Psoas muscle (tissue), 8 donors: ENCODE data around the gene MRAS. TPM values are rescaled to one million over a fixed set of nuclear protein-coding genes. Genes with fewer than 3 reads are reported as not detected.

Experiments
- ATAC-seq, 4 donors: fragments of 200-7000 bp; cut with Tn5 transposase; one replicate each; pipeline ENCODE4 v1.9.1; 2020; ENCODE audit warnings: moderate library complexity in 3 of 4, mild to moderate bottlenecking in 2 of 4
- DNase-seq, 2 donors: peaks; one replicate each; pipeline ENCODE4 v3.0.0-alpha.2; 2020
- H3K27ac ChIP-seq: fragments of 200-600 bp; one replicate; pipeline ENCODE4 v1.8.0; 2022
- H3K27me3 ChIP-seq, 3 donors: fragments of 200-600 bp in 1 of 3; one replicate each; pipeline versions ENCODE4 v1.6.1 to v1.8.0; 2013 to 2022; ENCODE audit warnings: low read length in 2 of 3, mild to moderate bottlenecking in 2 of 3, moderate library complexity in 1 of 3; ENCODE audit not compliant: insufficient read depth in 3 of 3
- H3K36me3 ChIP-seq, 2 donors: fragments of 200-600 bp in 1 of 2; one replicate each; pipeline versions ENCODE4 v1.6.1 to v1.8.0; 2013 to 2022; ENCODE audit warnings: low read depth in 1 of 2, mild to moderate bottlenecking in 1 of 2, moderate library complexity in 1 of 2; ENCODE audit not compliant: insufficient read depth in 1 of 2
- H3K4me1 ChIP-seq: fragments of 200-600 bp; one replicate; pipeline ENCODE4 v1.8.0; 2022
- H3K4me3 ChIP-seq: fragments of 200-600 bp; one replicate; pipeline ENCODE4 v1.8.0; 2022; ENCODE audit warnings: mild to moderate bottlenecking
- H3K9me3 ChIP-seq: fragments of 200-600 bp; one replicate; pipeline ENCODE4 v1.8.0; 2022
- WGBS, 3 donors: extraction: QIAGEN DNeasy Blood & Tissue Kit; methylation state at CpG; one replicate each; pipeline versions ENCODE4 v1.1.6 to v1.1.7; 2013; 5-methylcytosine and 5-hydroxymethylcytosine counted together
- intact Hi-C, 2 donors: fragments of 100-400 bp; cut with DNase I; formaldehyde crosslinking; loops; one replicate each; pipeline versions ENCODE4 v1.11.0 to v1.14.2; 2022
- polyA plus RNA-seq, 3 donors: library from polyadenylated mRNA; stranded (reverse); fragments of 200-250 nt; gene quantifications; one replicate each; pipeline ENCODE4 v1.2.3, GENCODE V29; 2013
- total RNA-seq, 4 donors: library from RNA; stranded (reverse); fragmentation: NEBNext Ultra II Directional in 2 of 4; extraction: Animal tissue kit (Norgen Biotek cat#: 25700) in 2 of 4; gene quantifications; one replicate each; pipeline versions ENCODE4 v1.2.1 to v1.2.4, GENCODE V29; 2021 to 2023
- TF ChIP-seq, protein P1 (sequence below): fragments of 200-600 bp; IDR thresholded peaks from one replicate; pipeline ENCODE4 v1.8.0; 2022; ENCODE audit warnings: antibody characterized with exemption
- donor health status: healthy with polysubstance abuse.
- donor health status: DM: no; HTN: no; CAD: no; lungs with moderate emphysema.
- donor health status: Bipolar disorder and iron deficiency.
- donor health status: healthy.
- donor health status: DM: yes; HTN: yes; CAD: no.
- donor health status: DM: no; HTN: no; CAD: no.
- donor health status: DM: no; HTN: no; CAD: no.
- donor health status: DM: yes; HTN: yes; CAD: no.

MRAS gene
- total and polyA plus RNA-seq, 7 donors, result 43.8 to 166 (median 107) TPM

DNA sequence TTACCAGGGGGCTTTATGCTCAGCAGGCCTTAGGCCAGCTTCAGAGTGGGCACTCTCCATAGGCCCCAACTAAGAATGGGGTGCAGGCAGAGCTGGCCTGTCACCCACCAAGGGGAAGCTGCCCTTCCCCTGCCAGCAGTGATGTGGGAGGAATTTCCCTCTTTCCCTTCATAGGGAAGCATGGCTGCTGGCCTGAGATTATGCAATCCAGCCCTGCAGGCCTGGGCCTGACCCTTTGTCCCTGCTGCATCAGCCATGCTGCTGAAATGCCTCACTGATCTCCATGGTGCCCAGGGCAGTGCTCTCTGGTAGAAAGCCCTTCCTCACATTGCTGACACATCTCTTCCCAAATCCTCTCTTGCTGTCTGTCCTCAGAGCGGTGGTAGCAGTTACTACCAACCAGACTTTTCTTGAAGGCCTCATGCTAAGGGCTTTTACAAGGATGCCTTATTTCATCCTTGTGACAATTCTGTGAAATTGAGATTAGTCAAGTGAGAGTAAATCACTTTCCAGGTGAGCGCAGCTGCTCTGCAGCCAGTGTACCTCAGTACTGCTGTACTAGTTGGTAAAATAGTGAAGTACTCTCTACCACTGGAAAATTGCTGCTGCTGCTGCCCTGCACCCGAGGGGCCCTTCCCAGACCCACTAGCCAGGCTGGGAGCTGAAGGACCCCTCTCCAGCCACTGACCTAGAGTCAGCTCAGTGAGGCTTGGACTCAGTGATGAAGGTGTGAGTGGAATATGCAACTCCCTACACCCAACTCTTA is 33.8 kb downstream of the MRAS start:
- Histone ChIP-seq H3K4me1 (peaks cover 66% of the 10 kb centered on the region), H3K36me3 (peaks cover 0 to 15% of the 10 kb centered on the region in 2 donors), H3K4me3 (no peak overlapping the region), H3K27ac (peak overlapping the region; percentile 77), H3K27me3 (no peaks in the 10 kb centered on the region), H3K9me3 (no peaks in the 10 kb centered on the region)
- TF ChIP-seq, protein P1, sequence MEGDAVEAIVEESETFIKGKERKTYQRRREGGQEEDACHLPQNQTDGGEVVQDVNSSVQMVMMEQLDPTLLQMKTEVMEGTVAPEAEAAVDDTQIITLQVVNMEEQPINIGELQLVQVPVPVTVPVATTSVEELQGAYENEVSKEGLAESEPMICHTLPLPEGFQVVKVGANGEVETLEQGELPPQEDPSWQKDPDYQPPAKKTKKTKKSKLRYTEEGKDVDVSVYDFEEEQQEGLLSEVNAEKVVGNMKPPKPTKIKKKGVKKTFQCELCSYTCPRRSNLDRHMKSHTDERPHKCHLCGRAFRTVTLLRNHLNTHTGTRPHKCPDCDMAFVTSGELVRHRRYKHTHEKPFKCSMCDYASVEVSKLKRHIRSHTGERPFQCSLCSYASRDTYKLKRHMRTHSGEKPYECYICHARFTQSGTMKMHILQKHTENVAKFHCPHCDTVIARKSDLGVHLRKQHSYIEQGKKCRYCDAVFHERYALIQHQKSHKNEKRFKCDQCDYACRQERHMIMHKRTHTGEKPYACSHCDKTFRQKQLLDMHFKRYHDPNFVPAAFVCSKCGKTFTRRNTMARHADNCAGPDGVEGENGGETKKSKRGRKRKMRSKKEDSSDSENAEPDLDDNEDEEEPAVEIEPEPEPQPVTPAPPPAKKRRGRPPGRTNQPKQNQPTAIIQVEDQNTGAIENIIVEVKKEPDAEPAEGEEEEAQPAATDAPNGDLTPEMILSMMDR, result no peak
- intact Hi-C loops, result no loop called here
- ATAC-seq, result peak; percentile 87 to 93 (median 89)
- whole genome bisulfite sequencing, 3 donors, result 79 to 94% (median 81%) methylated on average over 3 of the region's 3 CpGs
- DNase-seq, result peak; percentile 74 to 82

DNA sequence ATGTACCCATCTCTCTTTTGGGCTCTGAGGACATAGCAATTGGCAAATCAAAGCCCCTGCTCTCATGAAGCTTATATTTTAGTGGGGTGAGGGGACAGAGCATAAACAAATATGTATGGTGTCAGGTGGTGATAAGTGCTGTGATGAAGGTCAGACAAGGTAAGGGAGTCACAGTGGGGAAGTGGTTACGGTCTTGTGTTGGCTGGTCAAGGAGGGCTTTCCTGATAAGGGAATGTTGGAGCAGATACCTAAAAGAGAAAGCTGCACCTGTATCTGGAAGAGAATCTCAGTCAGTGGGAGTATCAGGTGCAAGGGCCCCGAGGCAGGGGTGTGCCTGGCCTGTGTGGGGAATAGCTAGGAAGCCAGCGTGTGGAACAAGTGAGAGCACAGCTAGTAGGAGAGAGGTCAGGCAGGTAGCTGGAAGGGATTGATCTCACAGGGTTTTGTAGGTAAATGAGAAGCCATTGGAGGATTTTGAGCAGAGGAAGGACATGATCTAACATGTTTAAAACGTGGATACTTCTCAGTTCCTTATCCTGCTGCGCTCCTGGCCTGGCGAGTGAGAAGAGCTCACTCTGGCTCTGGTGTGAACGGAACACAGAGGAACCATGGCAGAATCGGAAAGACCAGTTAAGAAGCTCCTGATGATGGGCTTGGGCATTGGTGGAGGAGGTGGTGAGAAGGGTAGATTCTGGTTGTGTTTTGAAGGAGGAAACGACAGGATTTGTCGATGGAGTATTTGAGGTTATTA is 35.5 kb downstream of the MRAS start:
- no peak for DNase-seq
- peaks cover 0 to 2% of the 10 kb centered on the region in 2 donors for H3K36me3 ChIP-seq
- ATAC-seq, result no peak
- peaks cover 53% of the 10 kb centered on the region for H3K4me1 ChIP-seq
- 81 to 84% (median 82%) methylated on average over 10 of the region's 10 CpGs for WGBS, 3 donors
- no peaks in the 10 kb centered on the region for H3K27me3 ChIP-seq
- H3K4me3 ChIP-seq, result no peak overlapping the region
- intact Hi-C loops, result no loop called here
- H3K9me3 ChIP-seq, result no peaks in the 10 kb centered on the region
- TF ChIP-seq, protein P1, result no peak
- no peak overlapping the region for H3K27ac ChIP-seq

DNA sequence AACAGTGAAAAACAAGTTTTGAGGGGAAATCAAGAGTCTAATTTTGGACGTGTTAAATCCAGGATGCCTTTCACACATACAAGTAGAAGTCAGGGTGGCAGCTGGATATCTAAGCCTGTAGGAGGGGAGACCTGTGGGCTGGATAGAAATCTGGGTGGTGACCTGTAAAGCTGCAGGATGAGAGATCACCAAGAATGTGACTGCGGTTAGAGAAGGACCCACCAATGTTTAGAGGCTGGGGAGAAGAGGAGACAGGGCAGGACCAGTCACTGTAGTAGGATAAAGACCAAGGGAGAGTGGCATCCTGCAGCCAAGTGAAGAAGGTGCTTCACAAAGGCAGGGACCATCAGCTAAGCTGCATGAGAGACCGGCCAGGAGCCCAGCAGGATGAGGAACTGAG is 36.2 kb downstream of the MRAS start:
- Histone ChIP-seq H3K27me3 (no peaks in the 10 kb centered on the region), H3K36me3 (no peaks in the 10 kb centered on the region), H3K27ac (no peak overlapping the region), H3K4me1 (peaks cover 54% of the 10 kb centered on the region), H3K9me3 (no peaks in the 10 kb centered on the region), H3K4me3 (no peak overlapping the region)
- TF ChIP-seq, protein P1, result no peak
- intact Hi-C loops, result no loop called here
- 82 to 92% (median 85%) methylated on average over 3 of the region's 3 CpGs for WGBS, 3 donors
- ATAC-seq (no peak), DNase-seq (no peak)

DNA sequence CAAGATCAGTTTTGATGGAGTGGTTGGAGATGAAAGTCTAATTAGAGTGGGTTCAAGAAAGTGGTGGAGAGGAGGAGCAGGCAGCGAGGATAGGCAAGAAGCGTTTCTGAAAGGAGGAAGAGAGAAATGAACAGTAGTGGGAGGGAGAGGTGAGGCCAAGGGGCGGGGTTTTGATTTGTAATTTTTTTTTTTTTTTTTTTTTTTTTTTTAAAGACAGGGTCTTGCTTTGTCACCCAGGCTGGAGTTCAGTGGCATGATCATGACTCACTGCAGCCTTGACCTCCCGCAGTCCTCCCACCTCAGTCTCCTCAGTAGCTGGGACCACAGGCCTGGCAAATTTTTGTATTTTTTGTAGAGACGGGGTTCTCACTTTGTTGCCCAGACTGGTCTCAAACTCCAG is 36.6 kb downstream of the MRAS start:
- intact Hi-C loops, result loop anchor here (5.0 kb wide), 1 partner anchor 33 kb away; no protein-coding TSS in a partner anchor
- no peak overlapping the region for H3K4me3 ChIP-seq
- no peaks in the 10 kb centered on the region for H3K27me3 ChIP-seq
- DNase-seq, result no peak
- no peak overlapping the region for H3K27ac ChIP-seq
- 89 to 97% (median 96%) methylated on average over 5 of the region's 5 CpGs for WGBS, 3 donors
- peaks cover 54% of the 10 kb centered on the region for H3K4me1 ChIP-seq
- no peak for ATAC-seq
- H3K36me3 ChIP-seq, result no peaks in the 10 kb centered on the region
- TF ChIP-seq, protein P1, result no peak
- H3K9me3 ChIP-seq, result no peaks in the 10 kb centered on the region
